ENCODE results near the gene ZC3H12C. TPM values are rescaled to one million over a fixed set of nuclear protein-coding genes. Genes with fewer than 3 reads are reported as not detected.

Gene ZC3H12C
- total RNA-seq, 3 donors from 2014 or later: 15.9 to 28.7 (median 21.5) TPM

GRCh38 chr11:110110854-110111253 lies 17.7 kb downstream of the ZC3H12C start:
- Histone ChIP-seq H3K36me3 (ENCODE audit: low read depth) (no peaks in the 10 kb centered on the region), H3K4me3 (no peak overlapping the region), H3K9me3 (peaks cover 6% of the 10 kb centered on the region), H3K4me1 (ENCODE audit: low read depth) (no peaks in the 10 kb centered on the region)
- no peak for ATAC-seq
- TF ChIP-seq CTCF (IDR thresholded peaks at IDR 0.05): no peak
- intact Hi-C loops (cut with DNase I, micrococcal nuclease): no loop called here
- no peak for DNase-seq

- TF ChIP-seq CTCF (IDR thresholded peaks at IDR 0.05): no peak
- intact Hi-C loops (cut with DNase I, micrococcal nuclease): no loop called here
- no peak for ATAC-seq
Observed at GRCh38 chr11:110112457-110112856, 19.3 kb downstream of the ZC3H12C start.

GRCh38 chr11:110113505-110113904 lies 20.3 kb downstream of the ZC3H12C start:
- Histone ChIP-seq H3K4me3 (no peak overlapping the region), H3K4me1 (ENCODE audit: low read depth) (no peaks in the 10 kb centered on the region), H3K36me3 (ENCODE audit: low read depth) (no peaks in the 10 kb centered on the region), H3K9me3 (no peaks in the 10 kb centered on the region)
- ATAC-seq (no peak), DNase-seq (no peak)
- intact Hi-C loops (cut with DNase I, micrococcal nuclease): no loop called here
- no peak for TF ChIP-seq CTCF (IDR thresholded peaks at IDR 0.05)

More at GRCh38 chr11:110112457-110112856, 19.3 kb downstream of the ZC3H12C start:
- no peak overlapping the region for H3K4me3 ChIP-seq
- no peaks in the 10 kb centered on the region for H3K36me3 ChIP-seq (ENCODE audit: low read depth)
- no peak for DNase-seq
- H3K9me3 ChIP-seq: no peaks in the 10 kb centered on the region
- no peaks in the 10 kb centered on the region for H3K4me1 ChIP-seq (ENCODE audit: low read depth)

- intact Hi-C loops (cut with DNase I, micrococcal nuclease): no loop called here
- Histone ChIP-seq H3K4me3 (no peak overlapping the region), H3K36me3 (ENCODE audit: low read depth) (no peaks in the 10 kb centered on the region), H3K9me3 (no peaks in the 10 kb centered on the region), H3K4me1 (ENCODE audit: low read depth) (no peaks in the 10 kb centered on the region)
- no peak for TF ChIP-seq CTCF (IDR thresholded peaks at IDR 0.05)
- no peak for ATAC-seq
- DNase-seq: no peak
Observed at GRCh38 chr11:110113973-110114372, 20.8 kb downstream of the ZC3H12C start.

- Histone ChIP-seq H3K36me3 (ENCODE audit: low read depth) (no peaks in the 10 kb centered on the region), H3K4me3 (no peak overlapping the region), H3K4me1 (ENCODE audit: low read depth) (no peaks in the 10 kb centered on the region), H3K9me3 (no peaks in the 10 kb centered on the region)
- no peak for DNase-seq
- intact Hi-C loops (cut with DNase I, micrococcal nuclease): no loop called here
- TF ChIP-seq CTCF (IDR thresholded peaks at IDR 0.05): no peak
- no peak for ATAC-seq
Observed at GRCh38 chr11:110119317-110119716, 26.1 kb downstream of the ZC3H12C start.

- Histone ChIP-seq H3K9me3 (no peaks in the 10 kb centered on the region), H3K4me1 (ENCODE audit: low read depth) (no peaks in the 10 kb centered on the region), H3K4me3 (no peak overlapping the region), H3K36me3 (ENCODE audit: low read depth) (no peaks in the 10 kb centered on the region)
- intact Hi-C loops (cut with DNase I, micrococcal nuclease): no loop called here
- DNase-seq (no peak), ATAC-seq (no peak)
- TF ChIP-seq CTCF (IDR thresholded peaks at IDR 0.05): no peak
Observed at GRCh38 chr11:110121204-110121603, 28.0 kb downstream of the ZC3H12C start.

All from mucosa of descending colon (tissue), 3 donors.